Mesenchymal stem cell (in vitro differentiated cells and primary cell): ENCODE measurements around the gene TENM3.
A peak's percentile ranks its signal among the peaks of the same experiment; 100 is the strongest.

Experiments used
- DNase-seq: peaks from one replicate; pipeline ENCODE4 v3.0.0-alpha.2; 2013
- H2AFZ ChIP-seq: one replicate; pipeline ENCODE4 v1.6.1; 2013; ENCODE audit warnings: low read depth, mild to moderate bottlenecking, control low read depth, inconsistent platforms, low read length, moderate library complexity
- H2AK5ac ChIP-seq: 2 replicates; pipeline ENCODE4 v1.6.1; 2013; ENCODE audit warnings: low read length, moderate library complexity, mild to moderate bottlenecking, inconsistent platforms; ENCODE audit not compliant: severe bottlenecking
- H2BK120ac ChIP-seq: one replicate; pipeline ENCODE4 v1.6.1; 2013; ENCODE audit warnings: low read depth, mild to moderate bottlenecking, inconsistent platforms, low read length, moderate library complexity
- H2BK12ac ChIP-seq, 2 experiments: one replicate each; pipeline ENCODE4 v1.6.1; 2013; ENCODE audit warnings: inconsistent platforms in 2 of 2, low read length in 2 of 2, mild to moderate bottlenecking in 2 of 2, moderate library complexity in 2 of 2, control low read depth in 1 of 2
- H2BK15ac ChIP-seq: one replicate; pipeline ENCODE4 v1.6.1; 2013; ENCODE audit warnings: mild to moderate bottlenecking, low read depth, inconsistent platforms; ENCODE audit not compliant: poor library complexity, severe bottlenecking
- H2BK5ac ChIP-seq: 2 replicates; pipeline ENCODE4 v1.6.1; 2013; ENCODE audit warnings: low read depth, mild to moderate bottlenecking, low read length, control low read depth, inconsistent platforms; ENCODE audit not compliant: poor library complexity, severe bottlenecking
- H3K14ac ChIP-seq, 2 experiments: one replicate each; pipeline ENCODE4 v1.6.1; 2013; ENCODE audit warnings: inconsistent platforms in 2 of 2, low read length in 2 of 2, control low read depth in 1 of 2, mild to moderate bottlenecking in 1 of 2, moderate library complexity in 1 of 2
- H3K18ac ChIP-seq, 2 experiments: one replicate each; pipeline ENCODE4 v1.6.1; 2013; ENCODE audit warnings: inconsistent platforms in 2 of 2, low read length in 2 of 2, control low read depth in 1 of 2, low read depth in 1 of 2, mild to moderate bottlenecking in 1 of 2
- H3K23ac ChIP-seq, 2 experiments: one replicate each; pipeline ENCODE4 v1.6.1; 2013; ENCODE audit warnings: inconsistent platforms in 2 of 2, low read length in 2 of 2, mild to moderate bottlenecking in 2 of 2, moderate library complexity in 2 of 2, control low read depth in 1 of 2
- H3K27ac ChIP-seq: 2 replicates; pipeline ENCODE4 v1.5.1; 2013; ENCODE audit warnings: mild to moderate bottlenecking, moderate library complexity, low read length, control low read depth, inconsistent platforms; ENCODE audit not compliant: poor library complexity, severe bottlenecking
- H3K27me3 ChIP-seq, 2 experiments: 2 replicates each; pipeline versions ENCODE4 v1.6.1 to v1.7.0; 2013; ENCODE audit warnings: low read length in 2 of 2, mild to moderate bottlenecking in 2 of 2, moderate library complexity in 2 of 2, control low read depth in 1 of 2, inconsistent platforms in 1 of 2; ENCODE audit not compliant: control insufficient read depth in 1 of 2, insufficient read depth in 1 of 2
- H3K36me3 ChIP-seq, 2 experiments: 2 replicates each; pipeline versions ENCODE4 v1.6.1 to v1.7.0; 2013; ENCODE audit warnings: low read length in 2 of 2, control low read depth in 1 of 2, inconsistent platforms in 1 of 2, low read depth in 1 of 2, mild to moderate bottlenecking in 1 of 2; ENCODE audit not compliant: insufficient read depth in 2 of 2, control insufficient read depth in 1 of 2
- H3K4ac ChIP-seq, 2 experiments: one replicate each; pipeline ENCODE4 v1.6.1; 2013; ENCODE audit warnings: inconsistent platforms in 2 of 2, low read length in 2 of 2, mild to moderate bottlenecking in 2 of 2, moderate library complexity in 2 of 2, control low read depth in 1 of 2, low read depth in 1 of 2
- H3K4me1 ChIP-seq: 2 replicates; pipeline ENCODE4 v1.6.1; 2013; ENCODE audit warnings: low read depth, low read length, control low read depth; ENCODE audit not compliant: control insufficient read depth, insufficient read depth
- H3K4me2 ChIP-seq: 2 replicates; pipeline ENCODE4 v1.6.1; 2013; ENCODE audit warnings: low read length, mild to moderate bottlenecking, inconsistent platforms; ENCODE audit not compliant: poor library complexity, severe bottlenecking
- H3K4me3 ChIP-seq, 2 experiments: 2 replicates each; pipeline versions ENCODE4 v1.5.1 to v1.7.0; 2013; ENCODE audit warnings: low read length in 2 of 2, mild to moderate bottlenecking in 2 of 2, control low read depth in 1 of 2, low read depth in 1 of 2; ENCODE audit not compliant: insufficient read depth in 1 of 2
- H3K79me1 ChIP-seq: replicated peaks from 2 replicates; pipeline ENCODE4 v1.6.1; 2013; ENCODE audit warnings: mild to moderate bottlenecking, control low read depth, low read length, inconsistent platforms; ENCODE audit not compliant: poor library complexity, severe bottlenecking
- H3K9ac ChIP-seq: 2 replicates; pipeline ENCODE4 v1.7.0; 2013; ENCODE audit warnings: mild to moderate bottlenecking, low read length, moderate library complexity
- H3K9me3 ChIP-seq: 2 replicates; pipeline ENCODE4 v1.7.0; 2013; ENCODE audit warnings: mild to moderate bottlenecking, low read length; ENCODE audit not compliant: control insufficient read depth
- H4K8ac ChIP-seq: one replicate; pipeline ENCODE4 v1.6.1; 2013; ENCODE audit warnings: inconsistent platforms, mild to moderate bottlenecking, low read length, moderate library complexity
- H4K91ac ChIP-seq: one replicate; pipeline ENCODE4 v1.6.1; 2013; ENCODE audit warnings: mild to moderate bottlenecking, low read length, inconsistent platforms
- WGBS: methylation state at CpG from one replicate; pipeline ENCODE4 v1.1.7; 2013; ENCODE audit warnings: mixed read lengths; 5-methylcytosine and 5-hydroxymethylcytosine counted together

The TENM3 gene

GRCh38 chr4:182749667-182750167 lies 506.5 kb downstream of the TENM3 start:
- Histone ChIP-seq H2BK12ac (no peak overlapping the region), H2BK15ac (no peak overlapping the region), H3K14ac (no peak overlapping the region), H3K27me3 (no peaks in the 10 kb centered on the region), H2BK120ac (no peak overlapping the region), H4K8ac (no peak overlapping the region), H3K9me3 (no peaks in the 10 kb centered on the region), H3K23ac (no peak overlapping the region), H3K79me1 (peaks cover 5% of the 10 kb centered on the region), H3K4me3 (no peak overlapping the region), H2AK5ac (no peak overlapping the region), H3K27ac (peak overlapping the region; percentile 32), H3K4me1 (peaks cover 2% of the 10 kb centered on the region), H4K91ac (no peak overlapping the region), H2AFZ (no peak overlapping the region), H3K36me3 (peaks cover 8 to 16% of the 10 kb centered on the region in 2 experiments), H3K18ac (no peak overlapping the region), H3K4me2 (no peak overlapping the region), H3K4ac (no peak overlapping the region), H3K9ac (no peak overlapping the region), H2BK5ac (no peak overlapping the region)
- DNase-seq = no peak
- WGBS = 100% methylated on average over 1 of the region's 1 CpG

GRCh38 chr4:182752158-182752910 lies 509.1 kb downstream of the TENM3 start:
- no peak overlapping the region for H2AK5ac ChIP-seq
- no peak overlapping the region for H3K14ac ChIP-seq
- H3K79me1 ChIP-seq = peaks cover 4% of the 10 kb centered on the region
- no peak overlapping the region for H2BK12ac ChIP-seq
- no peak overlapping the region for H4K91ac ChIP-seq
- H3K4ac ChIP-seq = no peak overlapping the region
- no peak overlapping the region for H2BK15ac ChIP-seq
- H3K9me3 ChIP-seq = no peaks in the 10 kb centered on the region
- no peak overlapping the region for H2BK120ac ChIP-seq
- peaks cover 2% of the 10 kb centered on the region for H3K4me1 ChIP-seq
- WGBS = 71% methylated on average over 2 of the region's 2 CpGs
- H3K9ac ChIP-seq = peak overlapping the region; percentile 44
- H2AFZ ChIP-seq = no peak overlapping the region
- peaks cover 14 to 18% of the 10 kb centered on the region in 2 experiments for H3K36me3 ChIP-seq
- no peak overlapping the region for H3K23ac ChIP-seq
- H3K4me2 ChIP-seq = no peak overlapping the region
- H4K8ac ChIP-seq = no peak overlapping the region
- peak overlapping the region; percentile 66 for H3K27ac ChIP-seq
- H3K27me3 ChIP-seq = no peaks in the 10 kb centered on the region
- peak; percentile 49 for DNase-seq
- no peak overlapping the region for H3K18ac ChIP-seq
- H3K4me3 ChIP-seq = no peak overlapping the region
- H2BK5ac ChIP-seq = no peak overlapping the region

GRCh38 chr4:182754895-182755294 lies 511.7 kb downstream of the TENM3 start:
- Histone ChIP-seq H3K14ac (no peak overlapping the region), H3K27me3 (no peaks in the 10 kb centered on the region), H3K9me3 (no peaks in the 10 kb centered on the region), H3K4me3 (no peak overlapping the region), H3K4me2 (no peak overlapping the region), H3K4me1 (peaks cover 2% of the 10 kb centered on the region), H2BK12ac (no peak overlapping the region), H4K8ac (no peak overlapping the region), H2BK120ac (no peak overlapping the region), H2AK5ac (no peak overlapping the region), H3K79me1 (peaks cover 13% of the 10 kb centered on the region), H2AFZ (no peak overlapping the region), H3K36me3 (peaks cover 16 to 18% of the 10 kb centered on the region in 2 experiments), H4K91ac (no peak overlapping the region), H2BK15ac (no peak overlapping the region), H3K4ac (no peak overlapping the region), H2BK5ac (no peak overlapping the region), H3K23ac (no peak overlapping the region), H3K9ac (no peak overlapping the region), H3K27ac (no peak overlapping the region), H3K18ac (no peak overlapping the region)
- 94% methylated on average over 4 of the region's 5 CpGs for WGBS
- no peak for DNase-seq

- Histone ChIP-seq H2BK15ac (no peak overlapping the region), H3K4ac (no peak overlapping the region), H4K8ac (no peak overlapping the region), H2BK12ac (no peak overlapping the region), H3K4me1 (peaks cover 2% of the 10 kb centered on the region), H3K9me3 (no peaks in the 10 kb centered on the region), H4K91ac (no peak overlapping the region), H3K9ac (no peak overlapping the region), H3K79me1 (peaks cover 11% of the 10 kb centered on the region), H3K27me3 (no peaks in the 10 kb centered on the region), H3K4me2 (no peak overlapping the region), H2BK5ac (no peak overlapping the region), H3K27ac (no peak overlapping the region), H2BK120ac (no peak overlapping the region), H2AFZ (no peak overlapping the region), H3K23ac (no peak overlapping the region), H3K18ac (no peak overlapping the region), H2AK5ac (no peak overlapping the region), H3K14ac (no peak overlapping the region), H3K36me3 (peaks cover 16 to 18% of the 10 kb centered on the region in 2 experiments), H3K4me3 (no peak overlapping the region)
- WGBS = 99% methylated on average over 5 of the region's 6 CpGs
- DNase-seq = no peak
Observed at GRCh38 chr4:182756161-182756690, 513.0 kb downstream of the TENM3 start.
